C4-2B (cell line): ENCODE results near the gene CCDC172.

Experiments used
- ZFX ChIP-seq: fragments of 450-650 bp; IDR thresholded peaks from 2 replicates; pipeline ENCODE4 v1.6.1; 2017
- TF ChIP-seq, protein P1 (sequence below): fragments of 450-650 bp; conservative IDR thresholded peaks from 2 replicates; pipeline ENCODE4 v1.5.1; 2017; ENCODE audit warnings: mild to moderate bottlenecking

DNA sequence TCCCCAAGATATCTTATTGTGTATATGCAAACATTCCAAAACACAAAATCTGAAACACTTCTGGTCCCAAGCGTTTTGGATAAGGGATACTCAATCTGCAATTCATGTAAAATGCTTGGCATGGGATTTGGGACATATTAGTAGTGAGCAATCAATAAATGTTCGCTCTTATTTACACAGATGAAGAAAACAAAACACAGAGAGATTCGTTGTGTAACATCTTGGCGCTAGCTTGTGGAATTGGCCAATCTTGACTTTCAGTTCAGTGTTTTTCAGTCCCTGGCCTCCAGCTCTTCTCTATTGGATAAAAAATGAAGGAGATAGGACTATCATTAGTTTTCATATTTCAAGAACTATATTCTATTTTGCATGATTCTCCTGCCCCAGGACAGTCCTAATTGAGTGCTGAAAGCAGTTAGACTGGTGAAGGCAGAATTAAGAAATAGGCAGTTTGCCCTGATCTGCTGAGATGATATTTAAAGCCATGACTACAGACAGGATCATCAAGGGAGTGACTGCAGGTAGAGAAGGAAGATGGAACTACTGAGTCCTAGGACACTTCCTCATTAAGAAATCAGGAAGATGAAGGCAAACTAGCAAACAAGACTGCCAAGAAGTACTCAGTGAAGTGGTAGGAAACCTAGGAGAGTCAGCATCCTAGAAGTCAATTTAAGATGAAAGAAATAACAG is 105.2 kb downstream of the CCDC172 start:
- TF ChIP-seq, protein P1, sequence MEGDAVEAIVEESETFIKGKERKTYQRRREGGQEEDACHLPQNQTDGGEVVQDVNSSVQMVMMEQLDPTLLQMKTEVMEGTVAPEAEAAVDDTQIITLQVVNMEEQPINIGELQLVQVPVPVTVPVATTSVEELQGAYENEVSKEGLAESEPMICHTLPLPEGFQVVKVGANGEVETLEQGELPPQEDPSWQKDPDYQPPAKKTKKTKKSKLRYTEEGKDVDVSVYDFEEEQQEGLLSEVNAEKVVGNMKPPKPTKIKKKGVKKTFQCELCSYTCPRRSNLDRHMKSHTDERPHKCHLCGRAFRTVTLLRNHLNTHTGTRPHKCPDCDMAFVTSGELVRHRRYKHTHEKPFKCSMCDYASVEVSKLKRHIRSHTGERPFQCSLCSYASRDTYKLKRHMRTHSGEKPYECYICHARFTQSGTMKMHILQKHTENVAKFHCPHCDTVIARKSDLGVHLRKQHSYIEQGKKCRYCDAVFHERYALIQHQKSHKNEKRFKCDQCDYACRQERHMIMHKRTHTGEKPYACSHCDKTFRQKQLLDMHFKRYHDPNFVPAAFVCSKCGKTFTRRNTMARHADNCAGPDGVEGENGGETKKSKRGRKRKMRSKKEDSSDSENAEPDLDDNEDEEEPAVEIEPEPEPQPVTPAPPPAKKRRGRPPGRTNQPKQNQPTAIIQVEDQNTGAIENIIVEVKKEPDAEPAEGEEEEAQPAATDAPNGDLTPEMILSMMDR, result no peak
- TF ChIP-seq ZFX, result no peak
